Spleen (tissue), 7 donors: ENCODE results near the gene UQCC3.

Source experiments
- CTCF ChIP-seq, 11 experiments: fragments of 200-600 bp in 7 of 11; fragments of 450-650 bp in 4 of 11; sonication (generic) in 4 of 11; IDR thresholded peaks in 8 of 11; conservative IDR thresholded peaks in 3 of 11; 1 replicate in 7 of 11; 2 replicates in 4 of 11; pipeline versions ENCODE4 v1.4.0 to v1.8.0; 2016 to 2021; ENCODE audit warnings: antibody characterized with exemption in 11 of 11, inconsistent platforms in 4 of 11, mild to moderate bottlenecking in 1 of 11
- POLR2A ChIP-seq, 3 donors: fragments of 450-650 bp; IDR thresholded peaks; one replicate each; pipeline ENCODE4 v1.5.1; 2017; ENCODE audit warnings: antibody characterized with exemption in 3 of 3, mild to moderate bottlenecking in 1 of 3
- donor health status: DM: no; HTN: no; CAD: no; lungs with moderate emphysema.
- donor health status: DM: no; HTN: no; CAD: no.
- donor health status: DM: no; HTN: no; CAD: no.

GRCh38 chr11:62689421-62690183 is 18.1 kb downstream of the UQCC3 start, which contains the start of gene LRRN4CL:
- TF ChIP-seq CTCF (IDR thresholded peaks at IDR 0.05 in 8 of 11, conservative IDR thresholded peaks at IDR 0.05 in 3 of 11) (no peak), POLR2A (IDR thresholded peaks at IDR 0.05) (no peak)
